Posterior vena cava (tissue), 2 donors: Measurements from ENCODE around the gene MACROD1. TPM values are rescaled to one million over a fixed set of nuclear protein-coding genes. Genes with fewer than 3 reads are reported as not detected.

Experiments
- DNase-seq: peaks from one replicate; pipeline ENCODE4 v3.0.0-alpha.2; 2020; ENCODE audit warnings: low spot score
- intact Hi-C, 2 donors: fragments of 100-400 bp; cut with DNase I; formaldehyde crosslinking; loops; one replicate each; pipeline versions ENCODE4 v1.14.1 to v1.14.2; 2022 to 2023
- total RNA-seq, 2 donors: library from RNA; stranded (reverse); fragmentation: NEBNext Ultra II Directional; extraction: Animal tissue kit (Norgen Biotek cat#: 25700); gene quantifications; one replicate each; pipeline ENCODE4 v1.2.1, GENCODE V29; 2021
- donor health status: DM: yes; HTN: yes; CAD: no.
- donor health status: DM: yes; HTN: yes; CAD: no.

The MACROD1 gene
- total RNA-seq, 2 donors from 2014 or later, result 15.9 to 16.8 TPM

DNA sequence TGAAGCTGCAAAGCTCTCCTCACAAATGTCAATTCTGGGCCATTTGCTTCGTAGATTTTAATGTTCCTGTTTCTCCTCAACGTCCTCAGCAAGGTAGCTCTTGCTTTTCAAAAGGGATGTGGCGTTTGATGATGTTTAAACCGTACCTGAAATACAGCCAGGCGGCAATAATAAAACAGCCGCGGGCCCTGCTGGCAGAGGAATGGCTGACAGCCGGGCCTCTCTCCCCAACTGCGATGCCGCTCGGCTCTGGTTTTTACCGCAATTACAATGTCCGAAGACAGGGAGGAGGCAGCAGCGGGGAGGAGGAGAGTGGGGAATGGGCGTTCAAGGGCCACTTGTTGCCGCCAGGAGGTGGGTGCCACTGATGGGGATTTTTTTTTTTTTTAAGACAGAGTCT is 27.5 kb downstream of the MACROD1 start:
- intact Hi-C loops, result no loop called here
- no peak for DNase-seq

DNA sequence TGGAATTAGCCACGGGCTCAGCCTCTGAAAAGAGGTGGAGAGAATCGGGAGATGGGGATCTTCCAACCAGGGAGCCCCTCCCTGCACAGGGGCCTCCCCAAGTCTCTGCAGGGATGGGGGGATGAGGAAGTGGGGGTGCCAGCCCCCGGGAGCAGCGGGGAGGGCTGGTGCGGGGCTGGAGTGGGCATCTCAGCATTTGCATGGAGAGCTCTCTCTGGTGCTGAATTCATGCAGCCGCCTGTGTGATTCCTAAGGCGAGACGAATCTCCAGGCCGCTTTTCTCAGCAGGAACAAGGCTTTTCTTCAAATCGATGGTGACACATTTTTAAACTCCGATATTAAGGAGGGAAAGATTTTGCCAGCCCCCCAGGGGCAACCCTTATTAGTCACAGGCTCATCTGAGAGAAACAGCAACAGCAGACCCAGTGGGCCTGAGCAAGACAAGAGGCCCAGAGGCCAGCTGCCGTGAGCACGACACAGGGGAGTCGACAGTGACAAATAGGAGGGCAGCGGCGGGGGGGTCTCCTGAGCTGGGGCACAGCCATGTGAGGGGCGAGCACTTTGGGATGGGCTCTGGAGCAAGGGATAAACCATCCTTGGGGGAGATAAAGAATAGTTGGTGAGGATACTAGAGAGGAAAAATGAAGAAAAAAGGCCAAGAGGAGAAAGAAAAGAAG is 29.0 kb downstream of the MACROD1 start:
- intact Hi-C loops, result no loop called here
- DNase-seq, result no peak

DNA sequence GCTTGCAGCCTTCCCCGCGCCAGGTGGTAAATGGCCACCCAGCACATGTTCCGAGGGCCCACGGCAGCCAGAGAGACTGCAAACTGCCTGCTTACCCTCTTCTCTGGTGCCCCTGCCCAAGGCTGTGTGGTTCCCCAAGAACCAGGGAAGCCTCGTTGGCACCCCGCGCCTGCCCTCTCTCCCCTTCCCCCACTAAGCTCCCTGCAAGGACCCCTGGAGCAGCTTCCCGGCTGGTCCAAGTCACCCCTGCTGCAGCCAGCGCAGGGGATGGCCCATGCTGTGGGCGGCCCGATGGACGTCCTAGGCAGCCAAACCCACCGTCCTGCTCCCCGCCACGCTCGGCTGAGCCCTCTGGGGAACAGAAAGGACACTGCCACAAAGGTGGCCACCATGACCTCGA is 30.2 kb downstream of the MACROD1 start:
- no peak for DNase-seq
- intact Hi-C loops, result no loop called here

DNA sequence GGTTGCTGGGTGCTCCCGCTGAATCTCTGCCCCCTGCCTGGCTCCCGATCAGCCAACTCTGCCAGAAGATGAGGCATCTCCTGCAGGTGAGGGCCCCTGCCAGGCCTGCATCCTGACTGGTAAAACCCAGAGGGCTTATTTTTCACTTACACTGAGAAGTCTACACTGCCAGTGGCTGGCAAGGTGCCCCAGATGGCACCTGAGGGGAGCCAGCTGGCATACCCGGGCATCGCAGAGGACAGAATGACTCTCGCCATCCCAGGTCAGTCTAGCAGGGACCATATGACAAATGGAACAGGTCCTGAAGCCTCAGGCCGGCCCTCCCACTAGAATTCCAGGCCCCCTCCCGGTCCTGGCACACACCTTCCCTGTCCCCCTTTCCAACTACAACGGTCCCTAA is 30.9 kb downstream of the MACROD1 start:
- intact Hi-C loops, result no loop called here

DNA sequence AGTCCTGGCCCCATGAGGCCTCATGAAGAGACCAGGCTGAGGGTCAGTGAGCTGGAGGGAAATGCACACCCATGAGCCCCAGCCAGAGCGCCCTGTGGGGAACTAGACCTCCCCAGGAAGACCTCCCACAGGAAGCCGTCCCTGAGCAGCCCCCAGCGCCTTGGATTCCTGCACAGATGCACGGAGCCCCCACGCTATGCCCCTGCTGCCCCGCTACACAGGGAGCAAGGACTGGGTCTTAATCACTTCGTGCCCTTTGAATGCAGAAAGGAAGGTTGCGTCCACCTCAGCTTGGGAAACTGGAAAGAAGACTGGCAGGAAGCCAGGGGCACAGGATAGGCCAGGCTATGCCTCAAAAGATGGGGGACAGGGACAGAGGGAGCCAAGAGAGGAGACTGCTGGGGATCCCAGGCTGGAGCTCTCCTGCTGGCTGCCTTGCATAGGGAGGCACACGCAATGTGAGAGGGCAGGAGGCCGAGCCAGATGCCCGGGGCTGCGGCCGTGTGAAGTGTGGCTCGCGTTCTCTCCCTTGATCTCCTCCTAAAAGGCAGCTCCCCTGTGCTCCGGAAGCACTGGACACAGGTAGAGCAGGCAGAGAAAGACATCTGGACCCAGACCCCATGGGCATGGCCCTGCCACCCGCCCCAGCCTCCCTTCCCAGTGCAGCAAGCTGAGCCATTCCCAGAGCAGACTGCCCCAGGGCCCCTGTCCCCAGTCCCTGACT is 32.8 kb downstream of the MACROD1 start:
- intact Hi-C loops, result no loop called here
- no peak for DNase-seq

More for the DNA sequence above, 30.9 kb downstream of the MACROD1 start:
- no peak for DNase-seq

DNA sequence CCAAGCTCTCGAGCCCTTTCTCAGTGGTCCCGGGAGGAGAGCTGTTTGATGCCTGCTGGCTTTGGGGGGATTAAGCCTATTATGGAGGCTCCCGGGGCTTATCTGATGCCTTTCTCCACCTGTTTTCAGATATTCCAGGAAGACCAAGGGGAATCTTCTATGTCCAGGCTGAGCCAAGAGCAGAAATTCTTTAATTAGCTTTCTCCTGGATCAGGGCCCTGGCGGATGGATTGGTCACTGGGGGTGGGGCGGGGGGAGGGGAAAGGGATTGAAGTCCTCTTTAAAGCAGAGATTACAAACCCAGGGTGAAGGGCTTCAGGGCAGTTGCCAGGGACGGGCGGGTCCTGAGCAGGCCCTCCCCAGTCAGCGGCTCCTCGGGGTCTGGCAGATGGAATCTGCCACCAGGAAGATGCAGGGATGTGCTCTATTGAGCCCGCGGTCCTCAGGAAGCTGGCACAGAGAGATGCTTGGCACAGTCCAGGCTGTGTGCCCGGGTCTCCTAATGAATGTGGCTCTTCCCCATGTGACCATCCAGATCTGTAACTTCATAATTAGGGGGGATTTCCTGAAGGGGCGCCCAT is 33.6 kb downstream of the MACROD1 start:
- intact Hi-C loops, result no loop called here

DNA sequence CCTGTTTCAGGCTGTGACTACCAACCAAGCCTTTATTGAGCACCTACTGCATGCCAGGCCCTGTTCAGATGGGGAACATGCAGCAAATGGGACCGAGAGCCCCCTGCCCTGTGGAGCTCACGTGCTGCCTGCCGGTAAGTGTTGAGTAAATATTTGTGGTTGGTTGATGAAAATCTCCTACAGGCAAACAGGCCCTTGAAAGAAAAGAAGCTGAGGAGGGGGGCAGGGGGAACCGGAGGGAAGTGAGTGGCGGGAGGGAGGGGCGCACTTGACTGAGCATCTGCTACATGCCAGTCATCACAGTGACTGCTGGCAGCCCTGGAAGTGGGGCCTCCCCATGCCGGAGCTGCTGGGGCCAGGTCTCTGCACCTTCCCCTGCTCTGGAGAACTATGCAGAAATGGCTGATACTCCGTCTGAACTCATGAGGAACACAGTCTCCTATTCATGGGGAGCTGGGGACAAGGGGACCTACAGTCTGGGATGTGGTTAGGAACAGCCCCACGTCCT is 34.2 kb downstream of the MACROD1 start:
- intact Hi-C loops, result no loop called here
- DNase-seq, result no peak

More for the DNA sequence above, 33.6 kb downstream of the MACROD1 start:
- no peak for DNase-seq

DNA sequence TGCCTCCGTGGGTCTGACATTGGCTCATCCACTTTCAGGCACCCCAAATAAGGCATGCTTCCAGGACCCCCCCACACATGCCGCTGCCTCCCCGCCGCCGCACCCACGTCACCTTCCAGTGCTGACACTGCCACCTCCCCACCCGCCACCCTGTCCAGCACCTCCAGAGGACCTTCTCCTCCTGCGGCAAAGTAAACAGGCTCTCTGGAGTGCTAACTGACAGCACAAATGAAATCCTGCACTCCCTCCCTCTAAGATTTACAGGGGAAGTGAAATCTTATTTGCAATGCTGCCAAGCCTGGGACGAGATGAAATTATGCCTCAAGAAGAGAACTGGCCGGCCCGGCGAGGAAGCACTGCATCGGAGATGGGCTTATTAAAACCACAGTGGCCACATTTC is 35.3 kb downstream of the MACROD1 start:
- intact Hi-C loops, result no loop called here

DNA sequence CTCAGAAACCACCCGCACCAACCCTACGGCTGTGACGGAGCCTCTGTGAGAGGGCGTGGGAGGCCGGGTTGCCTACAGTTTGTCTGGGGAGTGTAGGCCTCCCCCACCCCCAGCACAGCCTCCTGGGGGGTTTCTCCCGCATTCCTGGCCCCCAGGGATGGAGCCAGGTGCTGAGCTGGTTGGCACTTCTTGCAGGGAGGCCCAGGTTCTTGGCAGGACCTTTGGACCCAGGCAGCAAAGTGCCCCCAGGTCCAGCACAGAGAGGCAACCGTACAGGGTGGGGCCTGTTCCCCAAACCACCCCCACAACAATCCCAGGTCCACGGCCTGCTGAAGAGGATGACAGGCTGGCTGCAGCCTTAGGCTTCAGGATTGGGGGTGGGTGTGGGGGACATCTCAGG is 36.5 kb downstream of the MACROD1 start:
- intact Hi-C loops, result loop anchor here in 1 of 2 donors (5.0 kb wide), 1 partner anchor 117 kb away; no protein-coding TSS in a partner anchor

More for the DNA sequence above, 35.3 kb downstream of the MACROD1 start:
- no peak for DNase-seq

DNA sequence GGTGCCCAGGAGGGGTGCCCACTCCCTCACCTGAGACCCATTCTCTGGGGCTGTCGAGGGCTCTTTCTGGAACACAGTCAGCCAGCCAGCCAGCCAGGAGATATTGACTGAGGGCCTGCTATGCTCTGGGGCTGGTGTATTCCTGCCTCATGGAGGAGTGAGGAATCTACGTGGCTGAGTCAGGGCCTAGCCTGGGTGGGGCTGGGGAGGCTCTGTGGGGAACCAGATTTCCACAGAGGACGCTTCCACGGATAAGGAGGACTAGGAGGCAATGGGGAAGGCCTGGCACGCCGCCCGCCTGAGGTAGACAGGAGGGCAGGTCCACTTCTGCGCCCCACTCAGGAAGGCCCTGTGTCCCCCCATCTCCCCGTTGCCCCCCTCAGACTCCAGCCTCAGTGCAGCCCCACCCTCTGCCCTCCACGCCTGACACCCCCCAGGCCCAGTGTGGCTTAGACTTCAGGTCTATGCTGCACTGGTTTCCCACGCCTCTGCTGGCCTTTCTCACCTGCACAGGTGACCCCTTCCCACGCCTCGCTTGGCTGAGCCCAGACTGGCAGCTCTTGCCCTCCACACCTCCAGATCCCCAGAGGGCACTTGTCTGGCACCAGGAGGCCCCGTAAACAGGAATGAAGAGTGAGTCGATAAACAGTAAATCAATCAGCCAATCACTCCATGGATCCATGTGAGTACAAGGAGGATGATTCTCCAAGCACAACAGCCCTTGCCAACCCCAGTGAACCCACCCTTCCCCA is 37.5 kb downstream of the MACROD1 start:
- DNase-seq, result no peak
- intact Hi-C loops, result loop anchor here in 1 of 2 donors (5.0 kb wide), 1 partner anchor 116 kb away; no protein-coding TSS in a partner anchor

More for the DNA sequence above, 36.5 kb downstream of the MACROD1 start:
- no peak for DNase-seq

DNA sequence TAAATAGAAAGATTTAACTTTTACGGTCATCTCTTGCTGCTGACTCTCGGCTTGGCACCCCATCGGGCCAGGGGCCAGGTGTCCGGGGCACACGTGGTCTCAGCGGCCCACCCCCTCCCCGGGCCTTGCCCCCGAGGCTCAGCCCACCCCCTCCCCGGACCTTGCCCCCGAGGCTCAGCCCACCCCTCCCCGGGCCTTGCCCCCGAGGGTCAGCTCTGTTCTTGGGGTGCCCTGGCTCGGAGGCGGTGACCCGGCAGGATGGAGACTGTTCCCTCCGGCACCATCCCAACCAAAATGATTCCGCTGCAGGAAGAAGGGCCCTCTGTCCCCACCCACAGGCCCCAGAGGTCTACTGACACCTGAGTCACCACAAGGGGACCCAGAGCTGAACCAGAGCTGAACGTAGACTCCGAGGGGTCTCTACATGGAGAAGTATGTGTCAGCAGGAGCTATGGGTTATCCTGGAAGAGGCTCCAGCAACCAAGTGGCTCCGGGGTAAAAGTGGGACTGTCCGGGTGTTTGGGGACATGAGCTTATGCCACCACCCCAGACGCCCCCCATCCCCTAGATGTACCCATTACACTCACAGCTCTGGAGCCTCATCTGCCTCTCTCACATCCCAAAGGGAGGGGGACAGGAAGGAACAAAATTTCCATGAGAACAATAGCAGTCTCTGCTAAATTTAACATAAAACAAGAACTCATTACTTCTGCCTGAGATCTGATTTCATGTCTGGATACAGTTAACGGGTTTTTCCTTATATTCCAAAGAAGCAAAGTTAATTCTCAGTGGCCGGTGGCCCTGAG is 38.4 kb downstream of the MACROD1 start:
- no peak for DNase-seq
- intact Hi-C loops, result loop anchor here in 1 of 2 donors (5.0 kb wide), 1 partner anchor 115 kb away; no protein-coding TSS in a partner anchor

DNA sequence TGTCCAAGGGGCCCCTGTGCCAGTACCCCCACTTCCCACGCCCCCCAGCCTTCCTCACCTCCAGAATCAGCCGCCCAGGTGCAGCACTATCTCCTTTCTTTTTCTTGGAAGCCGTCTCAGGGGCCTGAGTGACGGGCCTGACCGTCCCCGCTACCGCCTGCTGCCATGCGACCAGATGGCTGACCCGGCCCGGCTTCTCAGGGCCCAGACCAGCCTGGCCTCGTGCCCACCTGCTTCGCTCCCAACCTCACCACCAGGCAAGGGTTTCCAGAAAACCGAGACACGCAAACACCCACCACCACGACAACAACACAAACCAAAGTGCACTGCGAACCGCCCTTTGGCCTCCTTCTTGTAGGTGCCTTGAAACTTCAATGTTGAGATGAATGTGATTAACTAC is 39.1 kb downstream of the MACROD1 start:
- no peak for DNase-seq
- intact Hi-C loops, result loop anchor here in 1 of 2 donors (5.0 kb wide), 1 partner anchor 114 kb away; no protein-coding TSS in a partner anchor

DNA sequence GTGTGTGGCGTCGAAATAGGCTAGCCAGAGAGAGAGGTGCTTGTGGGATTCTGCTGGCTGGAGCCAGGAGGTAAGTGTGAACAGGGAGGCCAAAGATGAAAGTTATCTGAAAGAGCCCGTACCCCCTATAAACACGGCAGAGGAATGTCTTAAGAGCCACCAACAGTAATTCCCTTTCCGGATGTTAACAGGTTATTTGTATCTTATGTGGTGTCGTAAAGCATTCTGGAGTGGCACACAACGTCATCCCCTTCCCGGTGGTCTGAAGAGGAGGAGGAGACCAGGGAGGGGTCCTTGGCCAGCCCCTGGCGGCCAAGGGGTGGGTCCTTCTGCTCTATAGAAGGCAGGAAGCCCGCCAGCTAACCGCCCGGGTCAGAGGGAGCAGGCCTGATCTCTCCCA is 39.5 kb downstream of the MACROD1 start:
- no peak for DNase-seq

DNA sequence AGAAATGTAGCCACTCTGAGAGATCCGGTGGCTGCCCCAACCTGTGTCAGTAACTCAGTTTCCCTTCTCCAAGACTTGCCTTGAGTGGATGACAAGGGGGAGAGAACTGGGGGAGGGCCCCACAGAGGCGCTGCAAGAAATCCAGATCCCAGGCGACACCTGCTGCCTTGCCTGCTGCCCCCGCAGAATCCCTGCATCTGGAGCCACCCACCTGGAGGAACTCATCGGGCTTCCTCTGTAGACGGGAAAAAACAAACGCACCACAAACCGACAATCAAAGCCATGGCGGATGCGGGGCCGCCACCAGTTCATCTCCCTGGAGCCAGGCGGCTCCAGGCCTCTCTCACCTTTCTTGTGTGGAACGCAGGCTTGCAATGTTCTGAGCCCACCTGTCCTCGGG is 40.2 kb downstream of the MACROD1 start:
- intact Hi-C loops, result loop anchor here in 1 of 2 donors (5.0 kb wide), 1 partner anchor 113 kb away; no protein-coding TSS in a partner anchor
- DNase-seq, result no peak

More for the DNA sequence above, 39.5 kb downstream of the MACROD1 start:
- intact Hi-C loops, result loop anchor here in 1 of 2 donors (5.0 kb wide), 1 partner anchor 114 kb away; no protein-coding TSS in a partner anchor

DNA sequence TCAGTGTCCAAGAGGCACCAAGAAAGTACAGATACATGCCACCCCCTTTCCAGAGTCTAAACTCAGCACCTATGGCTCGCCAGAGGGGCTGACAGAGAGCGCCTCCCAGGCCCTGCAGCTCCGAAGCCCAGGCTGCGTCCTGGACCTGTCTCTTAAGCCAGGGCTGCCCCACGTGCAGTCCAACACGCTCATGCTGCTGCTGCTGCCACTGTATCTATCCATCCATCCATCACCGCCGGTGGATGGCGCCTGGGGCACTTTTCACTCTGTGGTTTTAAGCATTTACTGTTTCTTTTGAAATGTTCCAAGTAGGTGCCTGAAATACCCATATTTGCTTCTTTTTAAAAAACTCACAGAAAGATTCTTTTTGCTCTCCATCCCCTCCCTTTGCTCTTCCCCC is 41.8 kb downstream of the MACROD1 start:
- intact Hi-C loops, result no loop called here
- no peak for DNase-seq

DNA sequence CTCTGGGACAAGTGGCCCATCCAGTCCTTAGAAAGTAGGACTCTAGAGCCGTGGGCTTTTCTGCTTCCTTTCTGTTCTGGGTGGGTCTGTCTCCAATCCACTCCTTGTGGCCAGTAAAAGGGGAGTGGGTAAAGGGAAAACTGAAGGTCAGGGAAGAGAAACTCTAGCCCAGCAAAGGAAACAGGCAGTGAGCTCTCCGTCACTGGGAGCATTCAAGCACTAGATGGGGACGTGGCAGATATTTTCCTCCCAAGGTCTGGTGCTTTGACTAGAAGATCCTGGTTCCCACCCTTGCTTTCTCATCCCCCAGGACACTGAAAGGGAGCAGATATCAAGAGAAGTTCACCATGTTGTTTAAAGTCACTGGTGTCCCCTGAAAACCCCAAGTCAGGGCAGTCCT is 42.2 kb downstream of the MACROD1 start:
- intact Hi-C loops, result no loop called here
- no peak for DNase-seq

DNA sequence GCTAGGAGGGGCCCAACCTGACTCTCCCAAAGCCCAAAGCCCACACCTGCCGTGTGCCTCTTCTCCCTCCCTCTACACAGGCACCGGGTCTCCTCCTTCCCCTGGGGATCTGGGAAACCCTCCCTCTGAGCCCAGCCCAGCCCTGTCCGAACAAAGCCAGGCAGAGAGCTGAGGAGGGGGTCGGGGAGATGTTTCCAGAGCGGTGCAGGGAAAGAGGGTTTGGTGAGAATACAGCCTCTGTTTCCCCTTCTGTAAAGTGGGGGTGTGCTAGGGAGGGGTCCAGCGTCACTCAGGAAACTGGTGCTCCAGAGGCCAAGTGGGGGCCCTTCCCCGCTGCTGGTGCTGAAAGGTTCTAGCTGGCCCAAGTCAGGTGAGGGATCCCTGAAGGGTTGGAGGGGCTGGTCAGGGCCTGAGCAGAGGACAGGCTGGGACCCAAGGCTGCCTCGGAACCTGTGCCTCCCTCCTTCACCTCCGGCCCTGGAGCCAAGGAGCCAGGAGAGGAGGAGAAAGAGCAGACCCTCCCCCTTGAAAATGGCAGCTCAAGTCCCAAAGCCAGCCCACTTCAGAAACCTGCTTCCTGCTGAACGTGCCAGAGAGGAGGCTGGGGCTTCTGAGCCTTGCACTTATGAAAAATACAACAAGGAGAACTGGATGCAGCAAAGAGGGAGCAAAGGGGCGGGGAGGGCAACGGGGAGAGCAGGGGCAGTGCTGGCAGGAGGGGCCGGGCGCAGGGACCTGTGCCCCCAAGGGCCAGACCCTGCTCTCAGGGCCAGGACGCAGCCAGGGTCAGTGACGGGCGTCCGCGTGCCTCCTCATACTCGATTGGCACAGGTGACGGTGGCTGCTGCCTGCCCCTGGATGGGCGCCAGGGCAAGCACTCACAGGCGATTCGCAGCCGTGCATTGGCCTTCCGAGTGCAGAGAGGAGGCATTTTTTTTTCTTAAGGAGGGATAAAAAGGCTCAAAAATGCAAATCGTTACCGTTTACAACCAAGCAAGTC is 43.2 kb downstream of the MACROD1 start:
- intact Hi-C loops, result no loop called here
- DNase-seq, result no peak
